Testis (tissue), 2 donors: Measurements from ENCODE around the gene NDUFAF4.

Experiments
- POLR2A ChIP-seq: fragments of 450-650 bp; IDR thresholded peaks from one replicate; pipeline ENCODE4 v1.6.1; 2017; ENCODE audit warnings: antibody characterized with exemption, mild to moderate bottlenecking, moderate library complexity
- TF ChIP-seq, protein P1 (sequence below), 3 experiments: fragments of 450-650 bp in 2 of 3; fragments of 200-600 bp in 1 of 3; sonication (generic) in 1 of 3; IDR thresholded peaks; one replicate each; pipeline ENCODE4 v1.5.1; 2016 to 2019; ENCODE audit warnings: antibody characterized with exemption in 3 of 3, mild to moderate bottlenecking in 2 of 3, moderate library complexity in 1 of 3

- TF ChIP-seq, protein P1, sequence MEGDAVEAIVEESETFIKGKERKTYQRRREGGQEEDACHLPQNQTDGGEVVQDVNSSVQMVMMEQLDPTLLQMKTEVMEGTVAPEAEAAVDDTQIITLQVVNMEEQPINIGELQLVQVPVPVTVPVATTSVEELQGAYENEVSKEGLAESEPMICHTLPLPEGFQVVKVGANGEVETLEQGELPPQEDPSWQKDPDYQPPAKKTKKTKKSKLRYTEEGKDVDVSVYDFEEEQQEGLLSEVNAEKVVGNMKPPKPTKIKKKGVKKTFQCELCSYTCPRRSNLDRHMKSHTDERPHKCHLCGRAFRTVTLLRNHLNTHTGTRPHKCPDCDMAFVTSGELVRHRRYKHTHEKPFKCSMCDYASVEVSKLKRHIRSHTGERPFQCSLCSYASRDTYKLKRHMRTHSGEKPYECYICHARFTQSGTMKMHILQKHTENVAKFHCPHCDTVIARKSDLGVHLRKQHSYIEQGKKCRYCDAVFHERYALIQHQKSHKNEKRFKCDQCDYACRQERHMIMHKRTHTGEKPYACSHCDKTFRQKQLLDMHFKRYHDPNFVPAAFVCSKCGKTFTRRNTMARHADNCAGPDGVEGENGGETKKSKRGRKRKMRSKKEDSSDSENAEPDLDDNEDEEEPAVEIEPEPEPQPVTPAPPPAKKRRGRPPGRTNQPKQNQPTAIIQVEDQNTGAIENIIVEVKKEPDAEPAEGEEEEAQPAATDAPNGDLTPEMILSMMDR (IDR thresholded peaks at IDR 0.05), result no peak
- TF ChIP-seq POLR2A, result no peak
These were observed 11.2 kb downstream of the NDUFAF4 start for GRCh38 chr6:96886519-96886918.
